Heart right ventricle (tissue), 16 donors: ENCODE results near the gene OPRD1. TPM values are rescaled to one million over a fixed set of nuclear protein-coding genes. Genes with fewer than 3 reads are reported as not detected.
"Not testable (repeated sequence)": the region's sequence is repeated elsewhere in the genome, so short reads cannot be mapped to it uniquely, and the experiment has no call there.

ENCODE experiments used
- ATAC-seq, 8 donors: fragments of 200-7000 bp; cut with Tn5 transposase; one replicate each; pipeline ENCODE4 v1.9.1; 2020; ENCODE audit warnings: mild to moderate bottlenecking in 8 of 8, moderate library complexity in 8 of 8, moderate number of reproducible peaks in 1 of 8
- DNase-seq, 2 donors: peaks; one replicate each; pipeline ENCODE4 v3.0.0-alpha.2; 2020
- H3K27ac ChIP-seq, 10 donors: fragments of 200-600 bp; sonication (generic) in 2 of 10; one replicate each; pipeline versions ENCODE4 v1.5.0 to v1.8.0; 2020 to 2022; ENCODE audit warnings: mild to moderate bottlenecking in 3 of 10
- H3K27me3 ChIP-seq, 7 donors: fragments of 200-600 bp; one replicate each; pipeline ENCODE4 v1.8.0; 2021 to 2022; ENCODE audit warnings: mild to moderate bottlenecking in 2 of 7
- H3K36me3 ChIP-seq, 9 donors: fragments of 200-600 bp; sonication (generic) in 1 of 9; one replicate each; pipeline versions ENCODE4 v1.5.0 to v1.8.0; 2020 to 2022; ENCODE audit warnings: mild to moderate bottlenecking in 2 of 9
- H3K4me1 ChIP-seq, 9 donors: fragments of 200-600 bp; sonication (generic) in 1 of 9; one replicate each; pipeline versions ENCODE4 v1.5.0 to v1.8.0; 2020 to 2022; ENCODE audit warnings: mild to moderate bottlenecking in 4 of 9
- H3K4me3 ChIP-seq, 10 donors: fragments of 200-600 bp; sonication (generic) in 2 of 10; one replicate each; pipeline versions ENCODE4 v1.5.0 to v1.8.0; 2020 to 2022; ENCODE audit warnings: mild to moderate bottlenecking in 7 of 10, moderate library complexity in 2 of 10
- H3K9me3 ChIP-seq, 11 donors: fragments of 200-600 bp in 10 of 11; sonication (generic) in 2 of 11; one replicate each; pipeline versions ENCODE4 v1.5.0 to v1.8.0; 2013 to 2022; ENCODE audit warnings: mild to moderate bottlenecking in 2 of 11, control low read depth in 1 of 11, moderate library complexity in 1 of 11
- WGBS, 2 donors: extraction: QIAGEN DNeasy Blood & Tissue Kit; methylation state at CpG; one replicate each; pipeline ENCODE4 v1.1.7; 2013; ENCODE audit warnings: inconsistent platforms in 1 of 2; 5-methylcytosine and 5-hydroxymethylcytosine counted together
- intact Hi-C, 10 donors: fragments of 100-400 bp; cut with DNase I; formaldehyde crosslinking; loops; one replicate each; pipeline versions ENCODE4 v1.11.1 to v1.14.2; 2022
- polyA plus RNA-seq, 2 donors: library from polyadenylated mRNA; stranded (reverse); fragments of 200-250 nt; gene quantifications; one replicate each; pipeline ENCODE4 v1.2.3, GENCODE V29; 2013
- total RNA-seq, 10 donors: library from RNA; stranded (reverse); fragmentation: NEBNext Ultra II Directional in 3 of 10; extraction: Animal tissue kit (Norgen Biotek cat#: 25700) in 3 of 10; gene quantifications; one replicate each; pipeline versions ENCODE4 v1.2.1 to v1.2.4, GENCODE V29; 2021 to 2023
- TF ChIP-seq, protein P1 (sequence below), 9 donors: fragments of 200-600 bp; sonication (generic) in 2 of 9; IDR thresholded peaks; one replicate each; pipeline versions ENCODE4 v1.5.0 to v1.8.0; 2021 to 2022; ENCODE audit warnings: antibody characterized with exemption in 9 of 9, mild to moderate bottlenecking in 5 of 9, moderate library complexity in 1 of 9
- donor health status: Arrhythmogenic right ventricular cardiomyopathy.
- donor health status: ischemic (EF 13 %, LVEDD 7.1; RV severe dilation, severe dysfunction).
- donor health status: healthy with polysubstance abuse.
- donor health status: DM: no; HTN: yes; CAD: no.
- donor health status: DM: no; HTN: no; CAD: no.
- donor health status: ischemic (EF 25% LVEDD 6.9; RV normal size, moderate dysfunction).
- donor health status: ischemic (EF 25% LVEDD 5.7; RV mildly dilated, moderate dysfunction).
- donor health status: healthy.
- donor health status: DM: yes; HTN: yes; CAD: no.
- donor health status: Ischemic cardiomyopathy.
- donor health status: ischemic (EF 35%, LVEDD 5.7; RV mildly dilated, moderate dysfunction).
- donor health status: nonischemic (EF 11% LVEDD 7.7; RV severe dilation, severe dysfunction).
- donor health status: DM: yes; HTN: yes; CAD: no.
- donor health status: PGD.
- donor health status: ischemic (EF 29% LVEDD 5.4; RV normal size, mild dysfunction).
- donor health status: nonischemic (EF 23%, LVEDD 6.1; RV moderate dilation, normal function).

OPRD1 gene
- total and polyA plus RNA-seq, 12 donors = 0.02 to 0.04 TPM; not detected in 10

DNA sequence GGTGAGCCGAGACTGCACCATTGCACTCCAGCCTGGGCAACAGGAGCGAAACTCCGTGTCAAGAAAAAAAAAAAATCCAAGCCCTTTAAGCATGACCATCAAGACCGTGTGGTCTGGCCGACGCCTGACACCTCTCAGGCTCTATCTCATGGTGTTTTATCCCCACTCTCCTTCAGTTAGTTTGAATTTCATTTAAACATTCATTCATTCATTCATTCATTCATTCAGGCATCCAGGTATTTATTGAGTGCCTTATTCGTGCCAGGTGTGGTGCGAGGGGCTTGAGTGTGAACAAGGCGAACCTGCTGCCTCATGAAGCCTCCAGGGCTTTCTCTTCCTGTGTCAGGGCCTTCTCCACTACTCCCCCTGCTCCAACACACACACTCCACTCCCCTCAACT lies 22.6 kb upstream of the OPRD1 start:
- Histone ChIP-seq H3K27me3 (peaks cover 0 to 4% (median 0%) of the 10 kb centered on the region in 7 donors), H3K27ac (no peak overlapping the region), H3K4me1 (peaks cover 0 to 11% (median 0%) of the 10 kb centered on the region in 9 donors), H3K4me3 (no peak overlapping the region), H3K9me3 (no peaks in the 10 kb centered on the region), H3K36me3 (no peaks in the 10 kb centered on the region)
- intact Hi-C loops = loop anchor here (2.0 to 10.0 kb wide), 5 partner anchors 87 to 415 kb away; no protein-coding TSS in a partner anchor
- ATAC-seq (no peak), DNase-seq (no peak)
- 91 to 95% methylated on average over 9 of the region's 9 CpGs for WGBS, 2 donors
- TF ChIP-seq, protein P1, sequence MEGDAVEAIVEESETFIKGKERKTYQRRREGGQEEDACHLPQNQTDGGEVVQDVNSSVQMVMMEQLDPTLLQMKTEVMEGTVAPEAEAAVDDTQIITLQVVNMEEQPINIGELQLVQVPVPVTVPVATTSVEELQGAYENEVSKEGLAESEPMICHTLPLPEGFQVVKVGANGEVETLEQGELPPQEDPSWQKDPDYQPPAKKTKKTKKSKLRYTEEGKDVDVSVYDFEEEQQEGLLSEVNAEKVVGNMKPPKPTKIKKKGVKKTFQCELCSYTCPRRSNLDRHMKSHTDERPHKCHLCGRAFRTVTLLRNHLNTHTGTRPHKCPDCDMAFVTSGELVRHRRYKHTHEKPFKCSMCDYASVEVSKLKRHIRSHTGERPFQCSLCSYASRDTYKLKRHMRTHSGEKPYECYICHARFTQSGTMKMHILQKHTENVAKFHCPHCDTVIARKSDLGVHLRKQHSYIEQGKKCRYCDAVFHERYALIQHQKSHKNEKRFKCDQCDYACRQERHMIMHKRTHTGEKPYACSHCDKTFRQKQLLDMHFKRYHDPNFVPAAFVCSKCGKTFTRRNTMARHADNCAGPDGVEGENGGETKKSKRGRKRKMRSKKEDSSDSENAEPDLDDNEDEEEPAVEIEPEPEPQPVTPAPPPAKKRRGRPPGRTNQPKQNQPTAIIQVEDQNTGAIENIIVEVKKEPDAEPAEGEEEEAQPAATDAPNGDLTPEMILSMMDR (IDR thresholded peaks at IDR 0.05) = no peak

- TF ChIP-seq, protein P1 (IDR thresholded peaks at IDR 0.05) = no peak
- peaks cover 0 to 4% (median 0%) of the 10 kb centered on the region in 7 donors for H3K27me3 ChIP-seq
- H3K9me3 ChIP-seq = no peaks in the 10 kb centered on the region
- H3K36me3 ChIP-seq = no peaks in the 10 kb centered on the region
- DNase-seq (no peak), ATAC-seq (no peak)
- 71 to 74% methylated on average over 6 of the region's 6 CpGs for WGBS, 2 donors
- H3K27ac ChIP-seq = no peak overlapping the region
- H3K4me1 ChIP-seq = peaks cover 0 to 11% (median 0%) of the 10 kb centered on the region in 9 donors
- H3K4me3 ChIP-seq = no peak overlapping the region
- intact Hi-C loops = loop anchor here (2.0 to 10.0 kb wide), 6 partner anchors 87 to 415 kb away; no protein-coding TSS in a partner anchor
Measured at GRCh38 chr1:28789816-28790215, 22.2 kb upstream of the OPRD1 start.

DNA sequence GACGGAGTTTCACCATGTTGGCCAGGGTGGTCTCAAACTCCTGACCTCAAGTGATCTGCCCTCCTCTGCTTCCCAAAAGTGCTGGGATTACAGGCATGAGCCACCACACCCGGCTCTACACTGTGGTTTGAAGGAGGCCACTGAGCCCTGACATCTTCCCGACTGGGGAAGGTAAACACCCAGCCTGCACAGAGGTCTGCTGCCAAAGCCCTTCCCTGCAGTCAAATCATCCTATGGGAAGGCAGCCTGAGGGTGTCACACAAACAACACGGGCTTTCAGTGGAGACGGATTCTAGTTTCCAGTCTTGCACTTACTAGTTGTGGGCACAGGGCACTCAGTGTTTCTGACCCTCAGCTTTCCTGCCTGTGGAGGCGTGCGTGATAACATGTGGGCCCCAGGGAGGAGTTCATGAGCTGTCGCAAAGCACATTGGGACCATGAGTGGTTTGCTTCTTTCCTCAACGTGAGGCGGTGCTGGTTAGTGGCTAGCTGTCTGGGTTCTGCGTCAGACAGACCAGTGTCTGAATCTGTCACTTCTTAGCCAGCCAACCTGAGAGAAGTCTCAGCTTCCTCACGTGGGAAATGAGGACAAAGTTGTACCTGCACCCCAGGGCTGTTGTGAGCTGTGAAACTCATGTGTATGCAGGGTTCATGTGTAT lies 21.5 kb upstream of the OPRD1 start:
- no peaks in the 10 kb centered on the region for H3K9me3 ChIP-seq
- DNase-seq = no peak
- intact Hi-C loops = loop anchor here in 3 of 10 donors (10.0 kb wide), 3 partner anchors 244 to 414 kb away; no protein-coding TSS in a partner anchor
- peaks cover 0 to 4% (median 0%) of the 10 kb centered on the region in 7 donors for H3K27me3 ChIP-seq
- peaks cover 0 to 11% (median 0%) of the 10 kb centered on the region in 9 donors for H3K4me1 ChIP-seq
- H3K4me3 ChIP-seq = no peak overlapping the region
- TF ChIP-seq, protein P1 (IDR thresholded peaks at IDR 0.05) = no peak
- no peak for ATAC-seq
- H3K27ac ChIP-seq = no peak overlapping the region
- WGBS, 2 donors = 65 to 67% methylated on average over 12 of the region's 12 CpGs
- no peaks in the 10 kb centered on the region for H3K36me3 ChIP-seq

- intact Hi-C loops = loop anchor here in 3 of 10 donors (10.0 kb wide), 3 partner anchors 243 to 413 kb away; no protein-coding TSS in a partner anchor
- not testable (repeated sequence) for H3K36me3 ChIP-seq
Measured at GRCh38 chr1:28791929-28792328, 20.0 kb upstream of the OPRD1 start.

More at GRCh38 chr1:28791929-28792328, 20.0 kb upstream of the OPRD1 start:
- not testable (repeated sequence) for H3K4me3 ChIP-seq, H3K9me3 ChIP-seq, H3K27ac ChIP-seq, DNase-seq, H3K27me3 ChIP-seq, ATAC-seq
- 82 to 93% methylated on average over 2 of the region's 2 CpGs for WGBS, 2 donors
- peaks cover 0 to 11% (median 0%) of the 10 kb centered on the region in 9 donors for H3K4me1 ChIP-seq
